SK-N-SH (cell line): ENCODE results near the gene CERS1.

Experiments used
- CTCF ChIP-seq: fragments of 200-600 bp; sonication (generic); IDR thresholded peaks from 2 replicates; pipeline ENCODE4 v1.6.1; 2017; ENCODE audit warnings: antibody characterized with exemption, mild to moderate bottlenecking, moderate library complexity
- ELF1 ChIP-seq: IDR thresholded peaks from 2 replicates; pipeline ENCODE4 v1.4.0; 2012
- JUND ChIP-seq: IDR thresholded peaks from 2 replicates; pipeline ENCODE4 v1.4.0; 2012
- NFIC ChIP-seq: IDR thresholded peaks from 2 replicates; pipeline ENCODE4 v1.4.0; 2012; ENCODE audit warnings: borderline replicate concordance
- POLR2AphosphoS5 ChIP-seq: IDR thresholded peaks from 2 replicates; pipeline ENCODE4 v1.6.1; 2012; ENCODE audit warnings: low read depth, low read length
- RAD21 ChIP-seq: IDR thresholded peaks from 2 replicates; pipeline ENCODE4 v1.6.1; 2012; ENCODE audit warnings: mild to moderate bottlenecking, low read length
- RCOR1 ChIP-seq: fragments of 150-350 bp; IDR thresholded peaks from 2 replicates; pipeline ENCODE4 v1.6.1; 2017; ENCODE audit warnings: antibody characterized with exemption, low read length
- REST ChIP-seq: IDR thresholded peaks from 2 replicates; pipeline ENCODE4 v1.6.1; 2012; ENCODE audit warnings: mild to moderate bottlenecking, low read depth, low read length, moderate library complexity
- RXRA ChIP-seq: IDR thresholded peaks from 2 replicates; pipeline ENCODE4 v1.4.0; 2012; ENCODE audit warnings: low read depth, mild to moderate bottlenecking, borderline replicate concordance
- USF2 ChIP-seq: fragments of 150-350 bp; IDR thresholded peaks from 2 replicates; pipeline ENCODE4 v1.6.1; 2017; ENCODE audit warnings: antibody characterized with exemption, low read length, low read depth, borderline replicate concordance
- YY1 ChIP-seq: IDR thresholded peaks from 2 replicates; pipeline ENCODE4 v1.4.0; 2012; ENCODE audit warnings: low read depth, mild to moderate bottlenecking
- TF ChIP-seq, protein P1 (sequence below): IDR thresholded peaks from 2 replicates; pipeline ENCODE4 v1.4.0; 2012; ENCODE audit warnings: low read depth, borderline replicate concordance
- TF ChIP-seq, protein P2 (sequence below): fragments of 150-350 bp; IDR thresholded peaks from 2 replicates; pipeline ENCODE4 v1.6.1; 2016; ENCODE audit warnings: mild to moderate bottlenecking, low read depth, low read length
- TF ChIP-seq, protein P3 (sequence below): IDR thresholded peaks from 2 replicates; pipeline ENCODE4 v1.4.0; 2012; ENCODE audit warnings: low read depth

DNA sequence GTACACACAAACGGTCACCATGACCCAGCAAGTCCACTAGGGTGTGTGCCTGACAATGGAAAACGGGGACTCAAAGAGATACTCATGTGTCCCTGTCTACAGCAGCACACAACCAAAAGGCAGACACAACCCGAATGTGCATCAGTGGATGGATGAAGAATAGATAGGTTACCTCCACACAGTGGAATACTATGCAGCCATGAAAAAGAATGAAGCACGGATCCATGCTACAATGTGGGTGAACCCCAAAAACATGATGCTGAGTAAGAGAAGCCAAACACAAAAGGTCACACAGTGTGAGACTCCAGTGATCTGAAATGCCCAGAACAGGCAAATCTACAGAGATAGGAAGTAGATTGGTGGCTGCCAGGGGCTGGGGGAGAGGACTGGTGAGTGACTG is 9.0 kb downstream of the CERS1 start:
- TF ChIP-seq USF2 (no peak), RAD21 (no peak), CTCF (no peak), NFIC (no peak), RCOR1 (no peak), REST (no peak), JUND (no peak), ELF1 (no peak), RXRA (no peak), POLR2AphosphoS5 (no peak), YY1 (no peak)
- TF ChIP-seq, protein P1, sequence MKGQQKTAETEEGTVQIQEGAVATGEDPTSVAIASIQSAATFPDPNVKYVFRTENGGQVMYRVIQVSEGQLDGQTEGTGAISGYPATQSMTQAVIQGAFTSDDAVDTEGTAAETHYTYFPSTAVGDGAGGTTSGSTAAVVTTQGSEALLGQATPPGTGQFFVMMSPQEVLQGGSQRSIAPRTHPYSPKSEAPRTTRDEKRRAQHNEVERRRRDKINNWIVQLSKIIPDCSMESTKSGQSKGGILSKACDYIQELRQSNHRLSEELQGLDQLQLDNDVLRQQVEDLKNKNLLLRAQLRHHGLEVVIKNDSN = no peak
- TF ChIP-seq, protein P2, sequence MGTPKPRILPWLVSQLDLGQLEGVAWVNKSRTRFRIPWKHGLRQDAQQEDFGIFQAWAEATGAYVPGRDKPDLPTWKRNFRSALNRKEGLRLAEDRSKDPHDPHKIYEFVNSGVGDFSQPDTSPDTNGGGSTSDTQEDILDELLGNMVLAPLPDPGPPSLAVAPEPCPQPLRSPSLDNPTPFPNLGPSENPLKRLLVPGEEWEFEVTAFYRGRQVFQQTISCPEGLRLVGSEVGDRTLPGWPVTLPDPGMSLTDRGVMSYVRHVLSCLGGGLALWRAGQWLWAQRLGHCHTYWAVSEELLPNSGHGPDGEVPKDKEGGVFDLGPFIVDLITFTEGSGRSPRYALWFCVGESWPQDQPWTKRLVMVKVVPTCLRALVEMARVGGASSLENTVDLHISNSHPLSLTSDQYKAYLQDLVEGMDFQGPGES = no peak
- TF ChIP-seq, protein P3, sequence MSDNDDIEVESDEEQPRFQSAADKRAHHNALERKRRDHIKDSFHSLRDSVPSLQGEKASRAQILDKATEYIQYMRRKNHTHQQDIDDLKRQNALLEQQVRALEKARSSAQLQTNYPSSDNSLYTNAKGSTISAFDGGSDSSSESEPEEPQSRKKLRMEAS = no peak
